GM10266 (cell line): ENCODE results near the gene FAM210A.

Source experiments
- DNase-seq: peaks from one replicate; pipeline ENCODE4 v3.0.0; 2012; ENCODE audit errors: extremely low spot score
- TF ChIP-seq, protein P1 (sequence below): IDR thresholded peaks from 2 replicates; pipeline ENCODE4 v1.5.1; 2012; ENCODE audit warnings: mild to moderate bottlenecking, low read depth; ENCODE audit not compliant: control insufficient read depth, insufficient read depth; ENCODE audit errors: missing control alignments

The FAM210A gene

DNA sequence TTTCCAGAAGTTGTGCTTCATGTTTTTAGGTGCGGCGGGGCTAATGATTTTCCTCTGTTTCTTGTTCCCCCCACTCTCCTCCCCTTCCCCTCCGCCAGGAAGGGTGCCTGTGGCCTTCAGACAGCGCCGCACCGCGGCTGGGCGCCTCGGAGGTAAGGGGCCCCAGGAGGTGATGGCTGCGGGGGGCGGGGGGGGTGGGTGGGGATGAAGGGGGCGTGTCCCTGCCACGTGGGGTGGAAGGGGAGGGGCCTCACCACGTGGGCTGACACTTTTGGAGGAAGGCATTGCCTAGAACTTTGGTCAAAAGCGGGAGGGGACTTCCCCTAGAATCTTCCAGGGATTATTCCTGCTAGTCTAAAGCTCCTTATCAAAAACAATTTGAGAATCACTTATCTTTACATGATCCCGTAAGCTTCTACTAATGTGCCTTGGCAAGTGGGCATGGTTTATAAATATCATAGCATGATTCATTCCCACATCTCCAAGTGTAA, 83.1 kb downstream of the FAM210A start:
- TF ChIP-seq, protein P1, sequence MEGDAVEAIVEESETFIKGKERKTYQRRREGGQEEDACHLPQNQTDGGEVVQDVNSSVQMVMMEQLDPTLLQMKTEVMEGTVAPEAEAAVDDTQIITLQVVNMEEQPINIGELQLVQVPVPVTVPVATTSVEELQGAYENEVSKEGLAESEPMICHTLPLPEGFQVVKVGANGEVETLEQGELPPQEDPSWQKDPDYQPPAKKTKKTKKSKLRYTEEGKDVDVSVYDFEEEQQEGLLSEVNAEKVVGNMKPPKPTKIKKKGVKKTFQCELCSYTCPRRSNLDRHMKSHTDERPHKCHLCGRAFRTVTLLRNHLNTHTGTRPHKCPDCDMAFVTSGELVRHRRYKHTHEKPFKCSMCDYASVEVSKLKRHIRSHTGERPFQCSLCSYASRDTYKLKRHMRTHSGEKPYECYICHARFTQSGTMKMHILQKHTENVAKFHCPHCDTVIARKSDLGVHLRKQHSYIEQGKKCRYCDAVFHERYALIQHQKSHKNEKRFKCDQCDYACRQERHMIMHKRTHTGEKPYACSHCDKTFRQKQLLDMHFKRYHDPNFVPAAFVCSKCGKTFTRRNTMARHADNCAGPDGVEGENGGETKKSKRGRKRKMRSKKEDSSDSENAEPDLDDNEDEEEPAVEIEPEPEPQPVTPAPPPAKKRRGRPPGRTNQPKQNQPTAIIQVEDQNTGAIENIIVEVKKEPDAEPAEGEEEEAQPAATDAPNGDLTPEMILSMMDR: no peak
- no peak for DNase-seq

DNA sequence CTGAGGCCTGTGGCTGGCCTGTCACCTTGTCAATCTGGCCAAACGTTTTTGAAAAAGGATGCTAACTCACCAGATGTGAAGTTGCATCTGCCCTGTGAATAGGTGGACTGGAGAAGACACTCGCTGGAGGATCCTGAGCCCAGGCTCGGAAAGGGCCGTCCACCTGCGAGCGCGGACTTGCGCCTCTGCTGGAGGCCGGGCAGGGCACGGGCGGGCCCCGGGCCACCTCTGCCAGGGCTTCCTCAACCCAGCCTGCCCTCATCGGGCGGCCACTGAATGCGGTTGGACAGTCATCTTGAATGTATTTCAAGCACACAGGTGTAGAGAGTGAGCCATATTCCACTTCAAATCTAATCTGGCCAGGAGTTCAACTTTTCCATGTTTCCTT, 83.9 kb downstream of the FAM210A start:
- no peak for DNase-seq
- TF ChIP-seq, protein P1: no peak

DNA sequence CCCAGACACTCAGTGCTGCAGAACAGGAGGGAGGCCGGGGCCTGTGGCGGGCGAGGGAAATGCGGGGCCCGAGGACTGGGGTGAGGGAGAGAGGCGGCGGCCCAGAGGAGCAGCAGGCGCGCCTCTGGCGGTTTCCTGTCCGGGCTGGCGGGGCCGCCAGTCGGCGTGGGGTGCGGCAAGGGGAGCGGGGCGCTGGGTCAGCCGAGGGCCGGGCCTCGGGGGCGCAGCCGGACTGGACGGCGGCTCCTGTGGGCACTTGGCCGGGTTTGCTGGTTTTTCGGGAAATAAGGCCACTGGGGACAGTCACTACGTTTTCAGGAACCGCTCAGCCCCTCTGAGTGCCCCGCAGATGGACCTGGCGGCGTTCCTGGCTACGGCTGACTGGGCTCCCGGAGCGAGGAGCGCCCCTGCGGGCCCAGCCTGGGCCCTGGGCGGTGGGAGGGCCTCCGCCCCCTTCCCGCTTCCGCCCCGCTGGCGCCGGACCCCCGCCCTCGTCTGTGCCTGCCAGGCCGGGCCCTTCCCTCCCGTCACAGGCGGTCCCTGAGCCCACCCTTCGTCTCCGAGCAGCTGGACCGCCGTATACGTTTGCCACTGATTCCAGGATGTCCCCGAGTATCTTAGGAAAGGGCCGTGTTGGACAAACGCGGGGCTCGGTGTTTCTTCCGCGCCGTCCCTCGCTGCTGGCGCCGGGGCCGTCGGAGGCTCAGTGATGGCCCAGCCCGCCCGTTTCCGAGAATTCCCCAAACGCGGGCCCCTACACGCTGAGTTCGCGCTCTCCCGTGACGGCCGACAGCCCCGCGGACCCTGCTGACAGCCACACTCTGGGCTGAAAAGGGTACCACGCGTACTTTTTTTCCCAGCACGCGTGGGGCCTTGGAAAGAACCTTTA, 84.6 kb downstream of the FAM210A start:
- no peak for DNase-seq

DNA sequence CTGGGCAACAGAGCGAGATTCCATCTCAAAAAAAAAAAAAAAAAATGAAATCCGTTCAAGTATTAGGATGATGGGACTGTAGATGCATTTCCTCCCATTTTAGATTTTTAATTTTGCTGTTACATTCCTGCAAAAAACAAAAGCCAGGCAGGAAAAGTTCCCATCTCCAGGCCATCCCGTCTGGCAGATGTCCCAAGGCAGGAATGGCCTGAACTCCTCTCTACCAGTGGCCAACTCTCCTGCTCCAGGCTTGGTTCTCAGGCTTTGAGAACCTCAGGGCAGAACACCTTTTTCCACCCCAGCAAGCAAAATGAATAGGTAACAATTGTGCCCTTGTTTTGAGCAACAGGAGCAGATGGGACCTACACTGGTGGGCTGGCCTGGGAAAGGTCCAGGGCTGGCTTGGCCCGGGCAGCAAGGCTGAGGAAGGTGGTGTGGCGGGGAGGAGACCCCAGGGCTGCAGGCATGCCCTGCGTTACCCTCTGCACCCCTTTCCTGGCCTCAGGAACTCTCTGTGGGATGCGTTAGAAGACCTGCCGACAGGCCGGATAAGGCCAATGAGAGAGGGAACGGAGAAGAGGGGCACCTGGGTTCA, 86.0 kb downstream of the FAM210A start:
- no peak for DNase-seq

More for the DNA sequence above, 84.6 kb downstream of the FAM210A start:
- TF ChIP-seq, protein P1: no peak

DNA sequence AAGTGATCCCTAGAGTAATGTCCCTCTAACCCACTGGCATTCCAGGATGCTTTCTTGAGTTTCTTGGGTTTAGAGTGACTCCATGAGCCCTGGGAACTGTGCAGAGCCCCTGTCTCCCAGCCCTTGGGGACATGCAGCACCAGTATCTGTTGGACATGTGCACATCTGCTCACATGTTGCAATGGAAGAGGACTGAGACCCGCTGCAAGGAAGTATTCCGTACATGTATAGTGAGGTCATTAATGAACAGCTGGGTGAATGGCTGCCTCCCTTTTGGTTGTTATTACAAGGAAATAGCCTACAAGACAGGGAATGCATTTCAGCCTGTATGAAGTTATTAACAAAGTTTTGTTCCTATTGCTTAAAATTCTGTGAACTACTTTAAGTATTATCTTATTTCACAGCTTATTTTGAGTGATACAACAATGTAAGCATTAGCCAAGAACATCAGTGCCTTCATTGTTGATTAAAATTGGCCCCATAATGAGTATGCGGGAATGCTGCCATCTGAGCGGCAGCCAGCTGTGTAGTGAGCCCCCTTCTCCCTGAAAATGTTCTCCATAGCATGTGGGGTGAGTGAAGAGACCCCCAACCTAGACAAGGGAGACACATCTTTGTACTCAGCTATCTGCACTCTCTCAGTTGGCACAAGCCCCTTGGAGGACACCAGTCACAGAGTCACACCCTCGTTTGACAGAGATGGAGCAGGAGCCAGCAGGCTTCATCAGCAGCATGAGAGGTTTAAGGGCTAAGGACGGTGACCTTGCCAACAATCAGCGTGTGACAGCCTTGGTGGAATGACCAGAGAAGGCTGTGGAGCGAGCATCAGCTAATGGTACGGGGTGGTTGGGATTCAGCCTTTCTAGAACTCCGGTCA, 87.4 kb downstream of the FAM210A start:
- TF ChIP-seq, protein P1: no peak
- no peak for DNase-seq

More for the DNA sequence above, 86.0 kb downstream of the FAM210A start:
- TF ChIP-seq, protein P1: no peak

DNA sequence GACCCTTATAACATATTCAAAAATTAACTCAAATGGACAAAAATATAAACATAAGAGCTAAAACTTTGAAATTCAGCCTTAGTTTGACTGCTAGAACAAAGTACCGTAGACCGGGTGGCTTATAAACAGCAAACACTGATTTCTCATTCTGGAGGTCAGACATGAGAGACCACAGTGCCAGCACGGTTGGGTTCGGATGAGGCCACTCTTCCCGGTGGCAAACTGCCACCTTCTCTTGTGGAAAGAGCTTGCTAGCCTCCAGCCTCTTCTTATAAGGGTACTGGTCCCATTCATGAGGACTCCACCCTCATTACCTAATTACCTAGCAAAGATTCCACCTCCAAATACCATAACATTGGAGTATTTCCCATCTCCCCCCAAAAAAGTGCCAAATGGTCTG, 91.3 kb downstream of the FAM210A start:
- no peak for DNase-seq

More for the DNA sequence above, 91.3 kb downstream of the FAM210A start:
- TF ChIP-seq, protein P1: no peak
